Activated T-helper 1 cell treated with anti-CD3 and anti-CD28 coated beads, Interleukin-12 subunit alpha, Interleukin-12 subunit beta, Interleukin-2, Interleukin-4 antibody, amounts not matched to agents 30 ng/mL and 10 ng/mL and 1 ng/mL, durations not matched to agents 14 hours and 24 hours and 36 hours (primary cell): ENCODE data around the gene MAPK6. TPM values are rescaled to one million over a fixed set of nuclear protein-coding genes. Genes with fewer than 3 reads are reported as not detected.
"Not testable (repeated sequence)": the region's sequence is repeated elsewhere in the genome, so short reads cannot be mapped to it uniquely, and the experiment has no call there.

Experiments used
- DNase-seq: peaks from one replicate; pipeline ENCODE4 v3.0.0; 2021; ENCODE audit warnings: low spot score
- H3K27ac Mint-ChIP-seq: one replicate; pipeline ENCODE4 v1.8.0; 2021; ENCODE audit warnings: mild to moderate bottlenecking, mixed read lengths
- H3K27me3 Mint-ChIP-seq: one replicate; pipeline ENCODE4 v1.8.0; 2022; ENCODE audit warnings: mild to moderate bottlenecking, moderate library complexity, mixed read lengths; ENCODE audit not compliant: insufficient read depth
- H3K36me3 Mint-ChIP-seq: one replicate; pipeline ENCODE4 v1.8.0; 2021; ENCODE audit warnings: low read depth, mixed read lengths
- H3K4me1 Mint-ChIP-seq: one replicate; pipeline ENCODE4 v1.8.0; 2021; ENCODE audit warnings: low read depth, mixed read lengths
- H3K4me3 Mint-ChIP-seq: one replicate; pipeline ENCODE4 v1.8.0; 2021; ENCODE audit warnings: mild to moderate bottlenecking, moderate library complexity, mixed read lengths
- H3K9me3 Mint-ChIP-seq: one replicate; pipeline ENCODE4 v1.8.0; 2021; ENCODE audit warnings: mixed read lengths
- intact Hi-C: fragments of 100-400 bp; cut with micrococcal nuclease; formaldehyde crosslinking; loops from one replicate; pipeline ENCODE4 v1.15.1; 2024
- total RNA-seq: library from RNA; stranded (reverse); gene quantifications from 2 replicates; pipeline ENCODE4 v1.2.3, GENCODE V29; 2022

Gene MAPK6
- total RNA-seq, 1 donor from 2014 or later, result 57.3 TPM

GRCh38 chr15:52037889-52038505, 19.0 kb downstream of the MAPK6 start:
- Mint-ChIP-seq H3K9me3 (peaks cover 17% of the 10 kb centered on the region), H3K27me3 (no peaks in the 10 kb centered on the region), H3K27ac (no peak overlapping the region), H3K36me3 (peaks cover 21% of the 10 kb centered on the region), H3K4me3 (no peak overlapping the region), H3K4me1 (peaks cover 48% of the 10 kb centered on the region)
- intact Hi-C loops, result no loop called here
- DNase-seq, result no peak

- H3K27ac Mint-ChIP-seq, result peak overlapping the region; percentile 4
- no peak overlapping the region for H3K4me3 Mint-ChIP-seq
- H3K36me3 Mint-ChIP-seq, result peaks cover 9% of the 10 kb centered on the region
- H3K4me1 Mint-ChIP-seq, result peaks cover 54% of the 10 kb centered on the region
- no peaks in the 10 kb centered on the region for H3K9me3 Mint-ChIP-seq
- intact Hi-C loops, result no loop called here
- H3K27me3 Mint-ChIP-seq, result no peaks in the 10 kb centered on the region
- DNase-seq, result no peak
Measured at GRCh38 chr15:52039925-52040781, 21.1 kb downstream of the MAPK6 start.

- H3K4me3 Mint-ChIP-seq, result no peak overlapping the region
- H3K27me3 Mint-ChIP-seq, result no peaks in the 10 kb centered on the region
- H3K9me3 Mint-ChIP-seq, result no peaks in the 10 kb centered on the region
- intact Hi-C loops, result no loop called here
- no peak overlapping the region for H3K27ac Mint-ChIP-seq
- H3K36me3 Mint-ChIP-seq, result peaks cover 19% of the 10 kb centered on the region
- H3K4me1 Mint-ChIP-seq, result peaks cover 72% of the 10 kb centered on the region
- DNase-seq, result no peak
Measured at GRCh38 chr15:52042051-52042851, 23.2 kb downstream of the MAPK6 start.

- Mint-ChIP-seq H3K27ac (peak overlapping the region; percentile 92), H3K4me1 (peaks cover 43% of the 10 kb centered on the region), H3K36me3 (peaks cover 30% of the 10 kb centered on the region), H3K4me3 (peak overlapping the region; percentile 45)
- not testable (repeated sequence) for H3K9me3 Mint-ChIP-seq, H3K27me3 Mint-ChIP-seq
- intact Hi-C loops, result loop anchor here (1.0 kb wide), 3 partner anchors 25 to 64 kb away; no protein-coding TSS in a partner anchor
- peak; percentile 7 for DNase-seq
Measured at GRCh38 chr15:52045795-52046298, 26.8 kb downstream of the MAPK6 start.

- H3K9me3 Mint-ChIP-seq, DNase-seq, H3K27me3 Mint-ChIP-seq: not testable (repeated sequence)
- peaks cover 39% of the 10 kb centered on the region for H3K4me1 Mint-ChIP-seq
- intact Hi-C loops, result loop anchor here (1.0 kb wide), 1 partner anchor 40 kb away; no protein-coding TSS in a partner anchor
- H3K4me3 Mint-ChIP-seq, result peak overlapping the region; percentile 45
- peak overlapping the region; percentile 48 for H3K27ac Mint-ChIP-seq
- peaks cover 31% of the 10 kb centered on the region for H3K36me3 Mint-ChIP-seq
Measured at GRCh38 chr15:52046552-52046951, 27.5 kb downstream of the MAPK6 start.

GRCh38 chr15:52050416-52050815, 31.4 kb downstream of the MAPK6 start:
- H3K4me1 Mint-ChIP-seq, result peaks cover 16% of the 10 kb centered on the region
- H3K4me3 Mint-ChIP-seq, result no peak overlapping the region
- H3K27me3 Mint-ChIP-seq, result no peaks in the 10 kb centered on the region
- no peaks in the 10 kb centered on the region for H3K9me3 Mint-ChIP-seq
- no peak overlapping the region for H3K27ac Mint-ChIP-seq
- no peak for DNase-seq
- peaks cover 42% of the 10 kb centered on the region for H3K36me3 Mint-ChIP-seq
- intact Hi-C loops, result no loop called here

GRCh38 chr15:52052066-52052935, 33.3 kb downstream of the MAPK6 start:
- intact Hi-C loops, result no loop called here
- no peak for DNase-seq
- no peak overlapping the region for H3K4me3 Mint-ChIP-seq
- H3K4me1 Mint-ChIP-seq, result no peaks in the 10 kb centered on the region
- no peaks in the 10 kb centered on the region for H3K9me3 Mint-ChIP-seq
- H3K27ac Mint-ChIP-seq, result no peak overlapping the region
- peaks cover 32% of the 10 kb centered on the region for H3K36me3 Mint-ChIP-seq
- no peaks in the 10 kb centered on the region for H3K27me3 Mint-ChIP-seq

- Mint-ChIP-seq H3K36me3 (peaks cover 27% of the 10 kb centered on the region), H3K27me3 (no peaks in the 10 kb centered on the region), H3K4me1 (no peaks in the 10 kb centered on the region), H3K9me3 (no peaks in the 10 kb centered on the region), H3K4me3 (no peak overlapping the region), H3K27ac (no peak overlapping the region)
- no peak for DNase-seq
- intact Hi-C loops, result no loop called here
Measured at GRCh38 chr15:52054381-52054780, 35.4 kb downstream of the MAPK6 start.

GRCh38 chr15:52054858-52055257, 35.8 kb downstream of the MAPK6 start:
- peaks cover 29% of the 10 kb centered on the region for H3K36me3 Mint-ChIP-seq
- H3K27ac Mint-ChIP-seq, DNase-seq, H3K4me1 Mint-ChIP-seq, intact Hi-C loops, H3K9me3 Mint-ChIP-seq, H3K27me3 Mint-ChIP-seq, H3K4me3 Mint-ChIP-seq: not testable (repeated sequence)

GRCh38 chr15:52056001-52056400, 37.0 kb downstream of the MAPK6 start:
- Mint-ChIP-seq H3K27ac (no peak overlapping the region), H3K9me3 (no peaks in the 10 kb centered on the region), H3K36me3 (peaks cover 29% of the 10 kb centered on the region), H3K27me3 (no peaks in the 10 kb centered on the region), H3K4me1 (no peaks in the 10 kb centered on the region), H3K4me3 (no peak overlapping the region)
- DNase-seq, result no peak
- intact Hi-C loops, result no loop called here

GRCh38 chr15:52056496-52056895, 37.5 kb downstream of the MAPK6 start:
- Mint-ChIP-seq H3K4me3 (no peak overlapping the region), H3K9me3 (no peaks in the 10 kb centered on the region), H3K27ac (no peak overlapping the region), H3K27me3 (no peaks in the 10 kb centered on the region), H3K36me3 (peaks cover 32% of the 10 kb centered on the region), H3K4me1 (no peaks in the 10 kb centered on the region)
- DNase-seq, result no peak
- intact Hi-C loops, result no loop called here

- no peaks in the 10 kb centered on the region for H3K4me1 Mint-ChIP-seq
- intact Hi-C loops, result no loop called here
- H3K27me3 Mint-ChIP-seq, result no peaks in the 10 kb centered on the region
- H3K36me3 Mint-ChIP-seq, result peaks cover 30% of the 10 kb centered on the region
- no peaks in the 10 kb centered on the region for H3K9me3 Mint-ChIP-seq
- no peak for DNase-seq
- no peak overlapping the region for H3K4me3 Mint-ChIP-seq
- H3K27ac Mint-ChIP-seq, result no peak overlapping the region
Measured at GRCh38 chr15:52057996-52058395, 39.0 kb downstream of the MAPK6 start.
